Caco-2 (cell line): Measurements from ENCODE around the gene CYP4F3. TPM values are rescaled to one million over a fixed set of nuclear protein-coding genes. Genes with fewer than 3 reads are reported as not detected.

Experiments used
- BruUV-seq: library from RNA; stranded (reverse); fragments of 400-500 nt; replicated peaks from 2 replicates; lab custom pipeline; 2021; lab: Mats Ljungman, UMichigan
- CTCF ChIA-PET: fragments of 300-600 bp; sonication (Branson Sonifier 250); formaldehyde crosslinking; loops from one replicate; lab custom pipeline; 2022; ENCODE audit warnings: antibody characterized with exemption; lab: Charles Lee
- POLR2A ChIA-PET: fragments of 300-600 bp; sonication (Branson Sonifier 250); formaldehyde crosslinking; loops from one replicate; lab custom pipeline; 2022; ENCODE audit warnings: antibody characterized with exemption; lab: Charles Lee
- DNase-seq, 2 experiments: peaks; one replicate each; pipeline versions ENCODE4 v3.0.0 to v3.0.0-alpha.2; 2020 to 2022
- H3K27me3 ChIP-seq: replicated peaks from 2 replicates; pipeline ENCODE4 v1.6.0; 2011; ENCODE audit warnings: low read length; ENCODE audit not compliant: control insufficient read depth, insufficient read depth
- H3K36me3 ChIP-seq: 2 replicates; pipeline ENCODE4 v1.5.1; 2011; ENCODE audit warnings: low read length; ENCODE audit not compliant: control insufficient read depth, insufficient read depth
- H3K4me1 ChIP-seq: fragments of 250-450 bp; sonication (Bioruptor Pico); 2 replicates; pipeline ENCODE4 v1.5.1; 2020; ENCODE audit warnings: mild to moderate bottlenecking
- H3K4me3 ChIP-seq: 2 replicates; pipeline ENCODE4 v1.5.1; 2011; ENCODE audit warnings: low read depth, mild to moderate bottlenecking, control low read depth, low read length
- H3K9me3 ChIP-seq: fragments of 250-450 bp; sonication (Bioruptor Pico); 2 replicates; pipeline ENCODE4 v1.5.1; 2020; ENCODE audit warnings: mild to moderate bottlenecking, moderate library complexity
- H3K27ac Mint-ChIP-seq: one replicate; pipeline ENCODE4 v1.8.0; 2022; ENCODE audit warnings: mixed read lengths; ENCODE audit not compliant: unreplicated experiment
- H3K27me3 Mint-ChIP-seq: one replicate; pipeline ENCODE4 v1.8.0; 2022; ENCODE audit warnings: mixed read lengths; ENCODE audit not compliant: insufficient read depth, unreplicated experiment
- H3K36me3 Mint-ChIP-seq: one replicate; pipeline ENCODE4 v1.8.0; 2022; ENCODE audit warnings: mild to moderate bottlenecking, mixed read lengths; ENCODE audit not compliant: insufficient read depth, unreplicated experiment
- H3K4me1 Mint-ChIP-seq: one replicate; pipeline ENCODE4 v1.8.0; 2022; ENCODE audit warnings: low read depth, mixed read lengths; ENCODE audit not compliant: unreplicated experiment
- H3K4me3 Mint-ChIP-seq: one replicate; pipeline ENCODE4 v1.8.0; 2022; ENCODE audit warnings: mild to moderate bottlenecking, moderate library complexity, mixed read lengths; ENCODE audit not compliant: unreplicated experiment
- H3K9me3 Mint-ChIP-seq: one replicate; pipeline ENCODE4 v1.8.0; 2022; ENCODE audit warnings: mixed read lengths; ENCODE audit not compliant: unreplicated experiment
- intact Hi-C: fragments of 100-400 bp; cut with micrococcal nuclease; formaldehyde crosslinking; loops from one replicate; pipeline ENCODE4 v1.10.0; 2022; ENCODE audit not compliant: unreplicated experiment
- total RNA-seq: library from RNA; stranded (reverse); gene quantifications from 2 replicates; pipeline ENCODE4 v1.2.3, GENCODE V29; 2022
- TF ChIP-seq, protein P1 (sequence below), 2 experiments: fragments of 200-600 bp in 1 of 2; IDR thresholded peaks; 1 replicate in 1 of 2; 2 replicates in 1 of 2; pipeline versions ENCODE4 v1.5.1 to v1.8.0; 2011 to 2022; ENCODE audit warnings: antibody characterized with exemption in 1 of 2, control low read depth in 1 of 2, inconsistent platforms in 1 of 2, low read depth in 1 of 2, low read length in 1 of 2, mild to moderate bottlenecking in 1 of 2, moderate library complexity in 1 of 2; ENCODE audit not compliant: insufficient read depth in 1 of 2, severe bottlenecking in 1 of 2, unreplicated experiment in 1 of 2

Gene CYP4F3
- total RNA-seq, 1 experiment from 2014 or later: 0.93 TPM

DNA sequence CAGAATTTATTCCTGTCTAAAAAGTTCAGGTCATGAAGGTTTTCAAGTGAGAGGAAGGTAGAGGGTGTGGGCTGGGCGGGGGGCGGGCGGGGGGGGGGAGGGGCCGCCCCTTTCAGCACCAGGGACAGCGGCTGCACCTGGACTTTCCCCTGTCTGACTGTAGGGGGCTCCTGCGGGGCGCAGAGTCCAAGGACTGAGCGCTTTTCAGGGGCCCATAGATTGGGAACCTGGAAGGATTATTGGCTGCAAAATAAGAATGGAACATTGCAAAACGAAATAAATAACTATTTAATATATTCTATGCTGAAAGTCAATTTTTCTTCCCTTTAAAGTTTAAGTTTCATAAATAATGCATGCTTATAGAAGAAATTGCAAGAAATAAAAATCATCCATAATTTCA, 8.9 kb upstream of the CYP4F3 start:
- BruUV-seq: no TSS peak
- no peaks in the 10 kb centered on the region for H3K36me3 ChIP-seq
- H3K9me3 ChIP-seq: no peaks in the 10 kb centered on the region
- Mint-ChIP-seq H3K27me3 (no peaks in the 10 kb centered on the region), H3K9me3 (no peaks in the 10 kb centered on the region), H3K4me3 (no peak overlapping the region), H3K27ac (no peak overlapping the region), H3K4me1 (no peaks in the 10 kb centered on the region), H3K36me3 (no peaks in the 10 kb centered on the region)
- H3K27me3 ChIP-seq: no peaks in the 10 kb centered on the region; the same call in 1 of the 2 replicates
- CTCF ChIA-PET: no interaction called here
- POLR2A ChIA-PET: no interaction called here
- H3K4me3 ChIP-seq: no peak overlapping the region
- no peaks in the 10 kb centered on the region for H3K4me1 ChIP-seq
- TF ChIP-seq, protein P1, sequence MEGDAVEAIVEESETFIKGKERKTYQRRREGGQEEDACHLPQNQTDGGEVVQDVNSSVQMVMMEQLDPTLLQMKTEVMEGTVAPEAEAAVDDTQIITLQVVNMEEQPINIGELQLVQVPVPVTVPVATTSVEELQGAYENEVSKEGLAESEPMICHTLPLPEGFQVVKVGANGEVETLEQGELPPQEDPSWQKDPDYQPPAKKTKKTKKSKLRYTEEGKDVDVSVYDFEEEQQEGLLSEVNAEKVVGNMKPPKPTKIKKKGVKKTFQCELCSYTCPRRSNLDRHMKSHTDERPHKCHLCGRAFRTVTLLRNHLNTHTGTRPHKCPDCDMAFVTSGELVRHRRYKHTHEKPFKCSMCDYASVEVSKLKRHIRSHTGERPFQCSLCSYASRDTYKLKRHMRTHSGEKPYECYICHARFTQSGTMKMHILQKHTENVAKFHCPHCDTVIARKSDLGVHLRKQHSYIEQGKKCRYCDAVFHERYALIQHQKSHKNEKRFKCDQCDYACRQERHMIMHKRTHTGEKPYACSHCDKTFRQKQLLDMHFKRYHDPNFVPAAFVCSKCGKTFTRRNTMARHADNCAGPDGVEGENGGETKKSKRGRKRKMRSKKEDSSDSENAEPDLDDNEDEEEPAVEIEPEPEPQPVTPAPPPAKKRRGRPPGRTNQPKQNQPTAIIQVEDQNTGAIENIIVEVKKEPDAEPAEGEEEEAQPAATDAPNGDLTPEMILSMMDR (IDR thresholded peaks at IDR 0.05; ENCODE audit: insufficient read depth in 1 of 2, low read depth in 1 of 2, low read length in 1 of 2, severe bottlenecking in 1 of 2, unreplicated experiment in 1 of 2): peak; percentile 58 to 65
- peak in 1 of 2 experiments; percentile 55 for DNase-seq
- intact Hi-C loops: loop anchor here (5.0 kb wide), 1 partner anchor 550 kb away; no protein-coding TSS in a partner anchor

DNA sequence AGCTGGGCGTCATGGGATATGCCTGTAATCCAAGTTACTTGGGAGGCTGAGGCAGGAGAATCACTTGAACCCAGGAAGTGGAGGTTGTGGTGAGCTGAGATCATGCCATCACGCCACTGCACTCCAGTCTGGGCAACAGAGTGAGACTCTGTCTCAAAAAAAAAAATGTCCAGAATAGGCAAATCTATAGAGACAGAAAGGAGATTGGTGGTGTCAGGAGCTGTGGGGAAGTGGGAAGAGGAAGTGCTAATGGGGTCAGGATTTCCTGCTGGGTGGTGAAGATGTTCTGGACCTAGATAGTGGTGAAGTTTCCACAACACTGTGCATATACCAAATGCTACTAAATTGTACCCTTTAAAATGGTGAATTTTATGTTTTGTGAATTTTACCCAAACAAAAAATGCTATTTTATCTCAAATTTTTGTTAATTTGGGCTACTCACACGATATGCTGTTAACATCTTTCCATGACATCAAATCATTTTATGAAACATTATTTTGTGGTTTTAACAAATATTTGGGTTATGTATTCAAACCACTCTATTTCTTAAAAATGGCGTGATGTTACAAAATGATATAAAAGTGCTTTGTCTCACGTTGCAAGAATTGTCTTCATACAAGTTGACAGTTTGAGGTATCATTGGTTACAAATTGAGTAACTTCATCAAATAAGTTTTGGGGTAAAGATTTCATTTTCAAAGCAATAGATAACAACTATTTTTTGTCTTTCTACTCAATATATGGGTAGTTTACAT, 7.4 kb upstream of the CYP4F3 start:
- no peaks in the 10 kb centered on the region for H3K36me3 ChIP-seq

DNA sequence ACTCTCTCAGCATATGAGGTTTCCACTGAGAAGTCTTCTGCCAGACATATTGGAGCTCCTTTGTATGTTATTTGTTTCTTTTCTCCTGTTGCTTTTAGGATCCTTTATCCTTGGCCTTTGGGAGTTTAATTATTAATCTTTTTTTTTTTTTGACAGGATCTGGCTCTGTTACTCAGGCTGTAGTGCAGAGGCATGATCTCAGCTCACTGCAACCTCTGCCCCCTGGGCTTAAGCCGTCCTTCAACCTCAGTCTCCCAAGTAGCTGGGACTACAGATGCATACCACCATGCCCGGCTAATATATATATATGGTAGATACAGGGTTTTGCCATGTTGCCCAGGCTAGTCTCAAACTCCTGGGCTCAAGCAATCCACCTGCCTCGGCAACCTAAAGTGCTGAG, 6.6 kb upstream of the CYP4F3 start:
- no peaks in the 10 kb centered on the region for H3K4me1 ChIP-seq
- DNase-seq: no peak
- H3K4me1 Mint-ChIP-seq: no peaks in the 10 kb centered on the region
- H3K4me3 ChIP-seq: no peak overlapping the region
- H3K9me3 ChIP-seq: no peaks in the 10 kb centered on the region
- H3K9me3 Mint-ChIP-seq: no peaks in the 10 kb centered on the region
- TF ChIP-seq, protein P1 (IDR thresholded peaks at IDR 0.05; ENCODE audit: insufficient read depth in 1 of 2, low read depth in 1 of 2, low read length in 1 of 2, severe bottlenecking in 1 of 2, unreplicated experiment in 1 of 2): no peak
- intact Hi-C loops: loop anchor here (5.0 kb wide), 1 partner anchor 548 kb away; no protein-coding TSS in a partner anchor
- no peak overlapping the region for H3K4me3 Mint-ChIP-seq
- BruUV-seq: no TSS peak
- H3K27ac Mint-ChIP-seq: no peak overlapping the region
- H3K27me3 ChIP-seq: no peaks in the 10 kb centered on the region; the same call in 1 of the 2 replicates
- POLR2A ChIA-PET: no interaction called here
- H3K36me3 ChIP-seq: no peaks in the 10 kb centered on the region
- H3K27me3 Mint-ChIP-seq: peaks cover 3% of the 10 kb centered on the region
- CTCF ChIA-PET: no interaction called here
- no peaks in the 10 kb centered on the region for H3K36me3 Mint-ChIP-seq

More for the DNA sequence above, 7.4 kb upstream of the CYP4F3 start:
- BruUV-seq: no TSS peak
- Histone ChIP-seq H3K9me3 (no peaks in the 10 kb centered on the region), H3K27me3 (no peaks in the 10 kb centered on the region; the same call in 1 of the 2 replicates), H3K4me1 (no peaks in the 10 kb centered on the region), H3K4me3 (no peak overlapping the region)
- peaks cover 3% of the 10 kb centered on the region for H3K27me3 Mint-ChIP-seq
- intact Hi-C loops: loop anchor here (5.0 kb wide), 1 partner anchor 549 kb away; no protein-coding TSS in a partner anchor
- H3K36me3 Mint-ChIP-seq: no peaks in the 10 kb centered on the region
- CTCF ChIA-PET: no interaction called here
- DNase-seq: no peak
- no peak overlapping the region for H3K27ac Mint-ChIP-seq
- H3K4me3 Mint-ChIP-seq: no peak overlapping the region
- TF ChIP-seq, protein P1 (IDR thresholded peaks at IDR 0.05; ENCODE audit: insufficient read depth in 1 of 2, low read depth in 1 of 2, low read length in 1 of 2, severe bottlenecking in 1 of 2, unreplicated experiment in 1 of 2): no peak
- POLR2A ChIA-PET: no interaction called here
- no peaks in the 10 kb centered on the region for H3K9me3 Mint-ChIP-seq
- no peaks in the 10 kb centered on the region for H3K4me1 Mint-ChIP-seq
